ENCODE measurements around the gene PTGIS.

DNA sequence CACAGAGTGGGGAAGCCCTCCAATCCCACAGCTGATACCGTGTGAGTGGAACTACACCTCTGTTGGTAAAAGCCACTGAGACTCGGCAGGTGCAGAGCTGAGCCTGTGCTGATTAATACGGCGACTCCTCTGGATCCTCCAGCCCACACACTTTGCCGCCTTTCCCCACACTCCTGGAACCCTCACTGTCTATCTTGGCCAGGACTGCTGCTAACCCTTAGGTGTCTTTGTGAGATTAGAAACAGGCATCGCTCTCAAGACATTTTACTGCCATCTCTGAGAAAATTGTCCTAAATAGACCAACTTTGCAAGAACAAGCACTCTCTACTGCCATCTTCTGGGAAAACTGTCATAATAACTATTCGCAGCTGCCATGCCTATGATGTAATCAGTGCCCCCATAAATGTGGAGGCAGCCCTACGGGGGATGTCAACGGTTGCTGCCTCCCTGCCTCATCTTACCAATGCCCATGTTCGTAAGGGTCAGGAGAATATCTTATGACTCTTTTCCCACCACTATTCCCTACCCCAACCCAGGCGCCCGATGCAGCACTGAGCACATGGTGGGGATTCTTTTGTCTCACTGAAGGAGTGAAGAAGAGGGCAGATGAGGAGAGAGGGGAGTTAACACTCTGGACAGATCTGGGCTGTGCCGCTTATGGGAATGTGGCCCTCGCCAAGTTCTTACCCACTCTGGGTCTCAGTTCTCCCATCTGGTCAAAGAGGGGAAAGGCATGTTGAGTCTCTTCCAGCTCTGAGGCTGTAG, 59.3 kb downstream of the PTGIS start:
- TF ChIP-seq, protein P1, sequence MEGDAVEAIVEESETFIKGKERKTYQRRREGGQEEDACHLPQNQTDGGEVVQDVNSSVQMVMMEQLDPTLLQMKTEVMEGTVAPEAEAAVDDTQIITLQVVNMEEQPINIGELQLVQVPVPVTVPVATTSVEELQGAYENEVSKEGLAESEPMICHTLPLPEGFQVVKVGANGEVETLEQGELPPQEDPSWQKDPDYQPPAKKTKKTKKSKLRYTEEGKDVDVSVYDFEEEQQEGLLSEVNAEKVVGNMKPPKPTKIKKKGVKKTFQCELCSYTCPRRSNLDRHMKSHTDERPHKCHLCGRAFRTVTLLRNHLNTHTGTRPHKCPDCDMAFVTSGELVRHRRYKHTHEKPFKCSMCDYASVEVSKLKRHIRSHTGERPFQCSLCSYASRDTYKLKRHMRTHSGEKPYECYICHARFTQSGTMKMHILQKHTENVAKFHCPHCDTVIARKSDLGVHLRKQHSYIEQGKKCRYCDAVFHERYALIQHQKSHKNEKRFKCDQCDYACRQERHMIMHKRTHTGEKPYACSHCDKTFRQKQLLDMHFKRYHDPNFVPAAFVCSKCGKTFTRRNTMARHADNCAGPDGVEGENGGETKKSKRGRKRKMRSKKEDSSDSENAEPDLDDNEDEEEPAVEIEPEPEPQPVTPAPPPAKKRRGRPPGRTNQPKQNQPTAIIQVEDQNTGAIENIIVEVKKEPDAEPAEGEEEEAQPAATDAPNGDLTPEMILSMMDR (IDR thresholded peaks at IDR 0.05), result peak; percentile 83
- TF ChIP-seq ZFX (IDR thresholded peaks at IDR 0.05; ENCODE audit: borderline replicate concordance), result no peak

Measured in 22Rv1 (cell line).